Neutrophil (primary cell): ENCODE measurements around the gene CAMTA1.

Experiments used
- H3K27ac ChIP-seq: fragments of 200-600 bp; sonication (generic); 2 replicates; pipeline ENCODE4 v1.5.1; 2016; ENCODE audit warnings: mild to moderate bottlenecking, moderate library complexity
- H3K27me3 ChIP-seq: fragments of 200-600 bp; sonication (generic); 2 replicates; pipeline ENCODE4 v1.6.0; 2016; ENCODE audit warnings: mild to moderate bottlenecking
- H3K36me3 ChIP-seq: fragments of 200-600 bp; sonication (generic); 2 replicates; pipeline ENCODE4 v1.5.1; 2017
- H3K4me1 ChIP-seq, 2 experiments: fragments of 200-600 bp in 1 of 2; sonication (generic) in 1 of 2; 1 replicate in 1 of 2; 2 replicates in 1 of 2; pipeline versions ENCODE4 v1.5.1 to v1.6.1; 2013 to 2016; ENCODE audit warnings: low read depth in 1 of 2, low read length in 1 of 2, mild to moderate bottlenecking in 1 of 2, moderate library complexity in 1 of 2; ENCODE audit not compliant: control insufficient read depth in 1 of 2, insufficient read depth in 1 of 2
- H3K4me3 ChIP-seq, 2 experiments: fragments of 200-600 bp in 1 of 2; sonication (generic) in 1 of 2; 1 replicate in 1 of 2; 2 replicates in 1 of 2; pipeline ENCODE4 v1.5.1; 2013 to 2016; ENCODE audit warnings: low read depth in 1 of 2, low read length in 1 of 2, mild to moderate bottlenecking in 1 of 2, moderate library complexity in 1 of 2
- H3K9me3 ChIP-seq: fragments of 200-600 bp; sonication (generic); 2 replicates; pipeline ENCODE4 v1.5.1; 2016
- CTCF ChIP-seq: fragments of 200-600 bp; sonication (generic); IDR thresholded peaks from 2 replicates; pipeline ENCODE4 v1.5.1; 2016; ENCODE audit warnings: antibody characterized with exemption

Gene CAMTA1

GRCh38 chr1:7437036-7437435 lies 651.8 kb downstream of the CAMTA1 start:
- no peak overlapping the region for H3K27ac ChIP-seq
- H3K4me3 ChIP-seq = no peak overlapping the region
- no peak for TF ChIP-seq CTCF
- H3K27me3 ChIP-seq = no peaks in the 10 kb centered on the region
- no peaks in the 10 kb centered on the region for H3K4me1 ChIP-seq
- H3K9me3 ChIP-seq = no peaks in the 10 kb centered on the region
- H3K36me3 ChIP-seq = no peaks in the 10 kb centered on the region

GRCh38 chr1:7437608-7438395 lies 652.5 kb downstream of the CAMTA1 start:
- Histone ChIP-seq H3K9me3 (no peaks in the 10 kb centered on the region), H3K27ac (no peak overlapping the region), H3K27me3 (no peaks in the 10 kb centered on the region), H3K36me3 (no peaks in the 10 kb centered on the region), H3K4me1 (no peaks in the 10 kb centered on the region), H3K4me3 (no peak overlapping the region)
- no peak for TF ChIP-seq CTCF

- no peak for TF ChIP-seq CTCF
- H3K4me3 ChIP-seq = no peak overlapping the region
- no peaks in the 10 kb centered on the region for H3K9me3 ChIP-seq
- H3K36me3 ChIP-seq = no peaks in the 10 kb centered on the region
- no peak overlapping the region for H3K27ac ChIP-seq
- no peaks in the 10 kb centered on the region for H3K27me3 ChIP-seq
- no peaks in the 10 kb centered on the region for H3K4me1 ChIP-seq
Measured at GRCh38 chr1:7438396-7438785, 653.1 kb downstream of the CAMTA1 start.

GRCh38 chr1:7438921-7439655 lies 653.8 kb downstream of the CAMTA1 start:
- no peaks in the 10 kb centered on the region for H3K36me3 ChIP-seq
- no peaks in the 10 kb centered on the region for H3K9me3 ChIP-seq
- no peak overlapping the region for H3K27ac ChIP-seq
- no peaks in the 10 kb centered on the region for H3K4me1 ChIP-seq
- no peaks in the 10 kb centered on the region for H3K27me3 ChIP-seq
- no peak for TF ChIP-seq CTCF
- H3K4me3 ChIP-seq = no peak overlapping the region

GRCh38 chr1:7440154-7440553 lies 654.9 kb downstream of the CAMTA1 start:
- Histone ChIP-seq H3K36me3 (no peaks in the 10 kb centered on the region), H3K27me3 (no peaks in the 10 kb centered on the region), H3K9me3 (no peaks in the 10 kb centered on the region), H3K4me1 (no peaks in the 10 kb centered on the region), H3K27ac (no peak overlapping the region), H3K4me3 (no peak overlapping the region)
- TF ChIP-seq CTCF = no peak
